Esophagus (tissue), 2 donors: ENCODE data around the gene SIX5. TPM values are rescaled to one million over a fixed set of nuclear protein-coding genes. Genes with fewer than 3 reads are reported as not detected.

Source experiments
- H3K27ac ChIP-seq, 2 donors: one replicate each; pipeline ENCODE4 v1.5.1; 2013; ENCODE audit warnings: low read depth in 2 of 2, mild to moderate bottlenecking in 2 of 2, inconsistent platforms in 1 of 2, low read length in 1 of 2, moderate library complexity in 1 of 2
- H3K27me3 ChIP-seq, 2 donors: one replicate each; pipeline ENCODE4 v1.6.1; 2013; ENCODE audit warnings: low read length in 2 of 2, control low read depth in 1 of 2, mild to moderate bottlenecking in 1 of 2; ENCODE audit not compliant: insufficient read depth in 2 of 2, control insufficient read depth in 1 of 2
- H3K36me3 ChIP-seq, 2 donors: one replicate each; pipeline ENCODE4 v1.6.1; 2013; ENCODE audit warnings: low read length in 1 of 2; ENCODE audit not compliant: control insufficient read depth in 2 of 2, insufficient read depth in 2 of 2
- H3K4me1 ChIP-seq, 2 donors: one replicate each; pipeline ENCODE4 v1.6.1; 2013; ENCODE audit warnings: low read length in 1 of 2; ENCODE audit not compliant: control insufficient read depth in 2 of 2, insufficient read depth in 2 of 2
- H3K4me3 ChIP-seq, 2 donors: one replicate each; pipeline ENCODE4 v1.5.1; 2013; ENCODE audit warnings: low read length in 2 of 2, mild to moderate bottlenecking in 2 of 2, low read depth in 1 of 2, moderate library complexity in 1 of 2
- H3K9me3 ChIP-seq, 2 donors: one replicate each; pipeline ENCODE4 v1.6.1; 2013; ENCODE audit warnings: mild to moderate bottlenecking in 2 of 2, low read depth in 1 of 2, low read length in 1 of 2, moderate library complexity in 1 of 2; ENCODE audit not compliant: control insufficient read depth in 2 of 2, insufficient read depth in 1 of 2
- WGBS, 2 donors: extraction: QIAGEN DNeasy Blood & Tissue Kit; methylation state at CpG; one replicate each; pipeline ENCODE4 v1.1.7; 2013; 5-methylcytosine and 5-hydroxymethylcytosine counted together
- polyA plus RNA-seq, 2 donors: library from polyadenylated mRNA; stranded (reverse); fragments of 200-250 nt; gene quantifications; one replicate each; pipeline ENCODE4 v1.2.3, GENCODE V29; 2013
- donor health status: healthy with polysubstance abuse.
- donor health status: Bipolar disorder and iron deficiency.

SIX5 gene
- polyA plus RNA-seq, 2 donors: 8.2 to 9.8 TPM

- Histone ChIP-seq H3K27ac (no peak overlapping the region), H3K4me3 (no peak overlapping the region), H3K9me3 (no peaks in the 10 kb centered on the region), H3K36me3 (peaks cover 0 to 20% of the 10 kb centered on the region in 2 donors), H3K4me1 (peaks cover 16 to 24% of the 10 kb centered on the region in 2 donors), H3K27me3 (no peaks in the 10 kb centered on the region)
- whole genome bisulfite sequencing, 2 donors: 94 to 95% methylated on average over 34 of the region's 34 CpGs
These were observed 8.4 kb upstream of the SIX5 start for GRCh38 chr19:45777395-45777961.

DNA sequence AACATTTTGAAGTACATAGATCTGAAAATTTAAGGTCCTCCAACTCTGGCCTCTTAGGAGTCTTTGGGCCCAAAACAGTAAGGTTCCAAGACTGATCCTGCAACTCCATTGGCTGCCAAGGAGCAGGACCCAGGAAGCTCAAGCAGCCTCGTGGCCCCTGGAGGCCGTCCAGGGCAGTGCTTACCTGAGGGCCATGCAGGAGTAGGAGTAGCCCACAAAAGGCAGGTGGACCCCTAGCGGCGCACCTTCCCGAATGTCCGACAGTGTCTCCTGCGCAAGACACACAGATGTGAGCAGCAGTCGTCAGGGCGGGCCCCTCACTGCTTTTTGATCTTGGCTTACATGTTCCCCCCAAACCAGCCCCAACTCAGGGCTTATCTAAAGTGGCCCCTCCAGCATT is 5.7 kb upstream of the SIX5 start:
- Histone ChIP-seq H3K36me3 (peaks cover 0 to 26% of the 10 kb centered on the region in 2 donors), H3K4me1 (peaks cover 6 to 13% of the 10 kb centered on the region in 2 donors), H3K27ac (no peak overlapping the region), H3K27me3 (no peaks in the 10 kb centered on the region), H3K9me3 (no peaks in the 10 kb centered on the region), H3K4me3 (no peak overlapping the region)
- WGBS, 2 donors: 85 to 88% methylated on average over 9 of the region's 9 CpGs

DNA sequence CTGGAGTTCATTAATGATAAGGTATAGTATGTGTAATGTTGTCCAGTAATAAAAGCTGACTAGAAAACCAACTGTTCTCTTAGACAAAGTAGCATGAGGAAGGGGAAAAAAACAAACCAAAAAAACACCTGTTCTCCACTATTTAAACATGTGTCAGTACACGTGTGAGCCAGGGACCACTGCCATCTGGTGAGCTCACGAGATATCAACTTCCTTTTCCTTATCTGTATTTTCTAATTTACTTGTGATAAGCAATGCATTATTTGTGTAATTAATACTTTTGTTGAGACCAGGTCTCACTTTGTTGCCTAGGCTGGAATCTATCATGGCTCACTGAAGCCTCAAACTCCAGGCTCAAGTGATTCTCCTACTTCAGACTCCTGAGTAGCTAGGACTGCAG is 4.3 kb upstream of the SIX5 start:
- no peak overlapping the region for H3K27ac ChIP-seq
- no peaks in the 10 kb centered on the region for H3K27me3 ChIP-seq
- peaks cover 0 to 5% of the 10 kb centered on the region in 2 donors for H3K4me1 ChIP-seq
- peaks cover 0 to 26% of the 10 kb centered on the region in 2 donors for H3K36me3 ChIP-seq
- WGBS, 2 donors: 30 to 50% methylated on average over 2 of the region's 2 CpGs
- H3K9me3 ChIP-seq: no peaks in the 10 kb centered on the region
- no peak overlapping the region for H3K4me3 ChIP-seq

DNA sequence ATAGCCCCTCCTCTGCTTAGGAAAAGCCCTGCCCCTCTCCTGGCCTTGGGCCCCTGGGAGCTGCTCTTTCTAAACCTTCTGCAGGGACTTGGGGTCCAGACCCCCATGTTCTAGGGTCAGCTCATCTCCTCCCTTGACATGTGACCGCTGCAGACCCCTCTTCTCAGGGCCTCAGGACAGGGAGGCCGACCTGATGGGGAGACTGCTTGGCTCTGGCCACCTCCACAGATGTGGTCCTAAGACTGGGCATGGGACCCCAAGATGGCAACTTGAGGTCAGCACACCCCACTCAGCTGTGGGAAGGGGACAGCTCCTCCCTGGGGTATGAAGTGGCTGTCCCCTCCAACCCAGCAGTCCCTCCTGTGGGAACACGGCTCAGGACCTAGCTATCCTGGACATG is 3.9 kb upstream of the SIX5 start:
- no peak overlapping the region for H3K4me3 ChIP-seq
- peaks cover 0 to 24% of the 10 kb centered on the region in 2 donors for H3K36me3 ChIP-seq
- H3K27ac ChIP-seq: no peak overlapping the region
- H3K27me3 ChIP-seq: no peaks in the 10 kb centered on the region
- WGBS, 2 donors: 89 to 91% methylated on average over 3 of the region's 3 CpGs
- H3K9me3 ChIP-seq: no peaks in the 10 kb centered on the region
- H3K4me1 ChIP-seq: peaks cover 0 to 3% of the 10 kb centered on the region in 2 donors

- H3K27me3 ChIP-seq: no peaks in the 10 kb centered on the region
- H3K4me3 ChIP-seq: no peak overlapping the region
- peaks cover 0 to 5% of the 10 kb centered on the region in 2 donors for H3K4me1 ChIP-seq
- H3K27ac ChIP-seq: peak overlapping the region in 1 of 2 donors; percentile 37
- no peaks in the 10 kb centered on the region for H3K9me3 ChIP-seq
- WGBS, 2 donors: 67 to 82% methylated on average over 14 of the region's 14 CpGs
- H3K36me3 ChIP-seq: peaks cover 0 to 18% of the 10 kb centered on the region in 2 donors
These were observed 3.2 kb upstream of the SIX5 start for GRCh38 chr19:45772130-45772840.

DNA sequence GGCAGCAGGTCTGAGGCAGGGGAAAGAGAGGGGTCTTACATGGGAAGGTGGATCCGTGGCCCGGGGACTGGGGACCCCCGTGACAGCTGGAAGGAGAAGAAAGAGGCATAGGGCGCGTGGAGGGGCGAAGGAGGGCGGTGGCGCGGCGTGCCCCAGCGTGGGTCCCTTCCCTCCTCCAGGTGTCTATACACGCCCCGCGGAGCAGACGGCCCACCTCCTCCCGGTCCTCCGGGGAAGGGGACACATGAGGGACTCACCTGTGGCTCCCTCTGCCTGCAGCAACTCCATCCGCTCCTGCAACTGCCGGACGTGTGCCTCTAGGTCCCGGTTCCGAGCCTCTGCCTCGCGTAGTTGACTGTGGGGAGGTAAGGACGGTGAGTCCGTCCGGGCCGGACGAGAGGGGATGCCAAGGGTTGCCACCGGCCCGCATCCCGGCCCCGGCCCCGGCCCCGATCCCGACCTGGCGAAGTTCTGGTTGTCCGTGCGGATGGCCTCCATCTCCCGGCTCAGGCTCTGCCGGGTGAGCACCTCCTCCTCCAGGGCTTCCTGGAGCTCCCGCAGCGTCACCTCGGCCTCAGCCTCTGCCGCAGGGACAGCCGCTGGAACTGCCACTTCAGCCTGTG is 2.4 kb upstream of the SIX5 start:
- Histone ChIP-seq H3K27me3 (no peaks in the 10 kb centered on the region), H3K36me3 (peaks cover 0 to 11% of the 10 kb centered on the region in 2 donors), H3K4me1 (peaks cover 4 to 5% of the 10 kb centered on the region in 2 donors), H3K9me3 (no peaks in the 10 kb centered on the region), H3K27ac (peak overlapping the region; percentile 82 to 91), H3K4me3 (peak overlapping the region in 1 of 2 donors; percentile 28)
- 72 to 81% methylated on average over 39 to 46 of the region's 46 CpGs for WGBS, 2 donors

GRCh38 chr19:45770192-45771101 is 1.4 kb upstream of the SIX5 start:
- Histone ChIP-seq H3K27ac (peak overlapping the region; percentile 91 to 93), H3K4me1 (peaks cover 5 to 10% of the 10 kb centered on the region in 2 donors), H3K9me3 (no peaks in the 10 kb centered on the region), H3K27me3 (no peaks in the 10 kb centered on the region), H3K4me3 (peak overlapping the region; percentile 29 to 53), H3K36me3 (peaks cover 0 to 17% of the 10 kb centered on the region in 2 donors)
- 1 to 2% methylated on average over 73 to 79 of the region's 79 CpGs for WGBS, 2 donors

DNA sequence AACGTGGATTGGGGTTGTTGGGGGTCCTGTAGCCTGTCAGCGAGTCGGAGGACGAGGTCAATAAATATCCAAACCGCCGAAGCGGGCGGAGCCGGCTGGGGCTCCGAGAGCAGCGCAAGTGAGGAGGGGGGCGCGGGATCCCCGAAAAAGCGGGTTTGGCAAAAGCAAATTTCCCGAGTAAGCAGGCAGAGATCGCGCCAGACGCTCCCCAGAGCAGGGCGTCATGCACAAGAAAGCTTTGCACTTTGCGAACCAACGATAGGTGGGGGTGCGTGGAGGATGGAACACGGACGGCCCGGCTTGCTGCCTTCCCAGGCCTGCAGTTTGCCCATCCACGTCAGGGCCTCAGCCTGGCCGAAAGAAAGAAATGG is 754 bp upstream of the SIX5 start:
- H3K36me3 ChIP-seq: peaks cover 0 to 18% of the 10 kb centered on the region in 2 donors
- 0 to 1% methylated on average over 28 of the region's 28 CpGs for WGBS, 2 donors
- H3K4me1 ChIP-seq: peaks cover 5 to 10% of the 10 kb centered on the region in 2 donors
- H3K27me3 ChIP-seq: no peaks in the 10 kb centered on the region
- peak overlapping the region; percentile 29 to 53 for H3K4me3 ChIP-seq
- no peaks in the 10 kb centered on the region for H3K9me3 ChIP-seq
- peak overlapping the region; percentile 91 to 93 for H3K27ac ChIP-seq

DNA sequence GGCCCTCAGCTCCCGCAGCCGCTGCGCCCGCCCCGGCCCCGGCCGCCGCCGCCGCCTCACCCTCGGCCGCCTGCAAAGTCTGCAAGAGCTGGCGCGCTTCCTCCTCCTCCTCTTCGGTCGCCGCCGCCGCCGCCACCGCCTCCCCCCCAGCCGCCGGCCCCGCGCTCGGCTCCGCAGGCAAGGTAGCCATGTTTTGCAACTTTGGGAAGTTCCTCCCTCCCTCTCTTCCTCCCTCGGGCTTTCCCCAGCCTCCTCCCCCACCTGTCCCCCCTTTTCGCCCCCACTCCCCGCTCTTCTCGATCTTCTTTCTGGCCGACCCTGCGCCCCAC is 433 bp downstream of the SIX5 start:
- WGBS, 2 donors: 0 to 1% methylated on average over 6 to 33 of the region's 33 CpGs
- H3K4me1 ChIP-seq: peaks cover 5 to 10% of the 10 kb centered on the region in 2 donors
- H3K9me3 ChIP-seq: no peaks in the 10 kb centered on the region
- H3K4me3 ChIP-seq: peak overlapping the region; percentile 64 to 76
- H3K27ac ChIP-seq: peak overlapping the region; percentile 96 to 98
- no peaks in the 10 kb centered on the region for H3K27me3 ChIP-seq
- peaks cover 0 to 17% of the 10 kb centered on the region in 2 donors for H3K36me3 ChIP-seq
